ENCODE data around the gene NPEPL1.
"Not testable (repeated sequence)": the region's sequence is repeated elsewhere in the genome, so short reads cannot be mapped to it uniquely, and the experiment has no call there.

Gene NPEPL1, protein sequence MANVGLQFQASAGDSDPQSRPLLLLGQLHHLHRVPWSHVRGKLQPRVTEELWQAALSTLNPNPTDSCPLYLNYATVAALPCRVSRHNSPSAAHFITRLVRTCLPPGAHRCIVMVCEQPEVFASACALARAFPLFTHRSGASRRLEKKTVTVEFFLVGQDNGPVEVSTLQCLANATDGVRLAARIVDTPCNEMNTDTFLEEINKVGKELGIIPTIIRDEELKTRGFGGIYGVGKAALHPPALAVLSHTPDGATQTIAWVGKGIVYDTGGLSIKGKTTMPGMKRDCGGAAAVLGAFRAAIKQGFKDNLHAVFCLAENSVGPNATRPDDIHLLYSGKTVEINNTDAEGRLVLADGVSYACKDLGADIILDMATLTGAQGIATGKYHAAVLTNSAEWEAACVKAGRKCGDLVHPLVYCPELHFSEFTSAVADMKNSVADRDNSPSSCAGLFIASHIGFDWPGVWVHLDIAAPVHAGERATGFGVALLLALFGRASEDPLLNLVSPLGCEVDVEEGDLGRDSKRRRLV

DNA sequence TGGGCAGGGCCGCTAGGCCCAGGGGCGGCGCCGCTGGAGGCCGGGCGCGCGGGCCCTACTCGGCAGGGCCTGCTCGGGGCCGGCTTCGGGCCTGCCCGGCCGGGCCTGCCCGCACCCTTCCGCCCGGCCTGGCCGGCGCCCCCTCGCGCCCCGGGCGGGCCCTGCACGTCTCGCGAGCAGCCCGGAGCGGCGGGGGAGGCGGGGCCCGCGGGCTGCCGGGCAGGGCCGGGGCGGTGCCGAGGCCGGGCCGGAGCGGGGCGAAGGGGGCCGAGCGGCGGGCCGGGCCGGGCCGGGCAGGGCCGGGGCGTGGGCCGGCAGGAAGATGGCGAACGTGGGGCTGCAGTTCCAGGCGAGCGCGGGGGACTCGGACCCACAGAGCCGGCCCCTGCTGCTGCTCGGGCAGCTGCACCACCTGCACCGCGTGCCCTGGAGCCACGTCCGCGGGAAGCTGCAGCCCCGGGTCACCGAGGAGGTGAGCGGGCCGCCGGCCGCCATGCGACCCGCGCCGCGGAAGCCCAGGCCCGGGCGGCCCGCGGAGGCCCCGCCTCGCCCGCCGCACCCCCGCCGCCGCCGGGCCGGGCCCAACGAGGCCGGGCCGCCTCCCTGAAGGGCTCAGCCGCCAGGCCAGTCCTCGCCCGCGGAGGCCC lies at the start of gene NPEPL1:
Gene NPEPL1, plus strand, starts transcription at position 222 of the 647 bp plus-strand sequence. Its CDS starts 101 bp downstream, at position 323.
- peak; percentile 60 for DNase-seq (ENCODE audit: low read depth)

DNA sequence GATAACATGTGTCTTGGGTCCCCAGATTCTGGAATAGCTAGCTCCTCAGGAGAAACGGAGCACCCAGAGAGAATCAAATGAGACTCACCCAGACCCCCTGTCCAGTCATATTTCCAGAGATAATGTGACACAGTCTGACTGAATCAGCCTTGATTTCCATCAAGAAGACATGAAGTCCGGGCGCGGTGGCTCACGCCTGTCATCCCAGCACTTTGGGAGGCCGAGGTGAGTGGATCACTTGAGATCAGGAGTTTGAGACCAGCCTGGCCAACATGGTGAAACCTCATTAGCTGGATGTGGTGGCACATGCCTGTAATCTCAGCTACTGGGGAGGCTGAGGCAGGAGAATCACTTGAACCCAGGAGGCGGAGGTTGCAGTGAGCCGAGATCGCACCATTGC lies 49.7 kb upstream of the NPEPL1 start:
- not testable (repeated sequence) for DNase-seq (ENCODE audit: low read depth)

DNA sequence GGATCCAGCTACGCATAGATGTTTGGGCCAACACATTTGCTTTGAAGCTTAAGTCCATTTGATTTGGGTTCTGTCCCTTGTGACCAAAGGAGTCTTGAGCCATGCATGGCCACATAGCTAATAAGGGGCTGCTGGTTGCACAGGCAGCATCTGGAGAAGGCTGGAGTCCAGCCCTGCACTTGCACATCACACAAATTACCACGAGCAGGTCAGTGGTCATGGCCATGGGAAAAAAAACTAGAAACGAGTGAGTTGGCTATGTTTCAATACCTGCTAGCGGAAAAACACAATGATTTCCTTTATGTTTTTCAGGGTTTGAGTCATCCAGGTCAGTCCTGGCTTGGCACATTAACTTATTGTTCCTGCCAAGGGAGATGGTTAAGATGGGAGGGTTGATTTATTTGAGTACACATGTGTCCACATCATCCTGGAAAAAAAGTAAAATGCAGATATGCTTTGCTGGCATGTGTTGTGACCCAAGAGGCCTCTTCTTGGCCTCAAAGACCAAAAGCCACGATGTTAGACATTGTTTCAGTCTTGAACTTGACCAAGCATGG lies 47.1 kb upstream of the NPEPL1 start:
- DNase-seq (ENCODE audit: low read depth) = no peak

DNA sequence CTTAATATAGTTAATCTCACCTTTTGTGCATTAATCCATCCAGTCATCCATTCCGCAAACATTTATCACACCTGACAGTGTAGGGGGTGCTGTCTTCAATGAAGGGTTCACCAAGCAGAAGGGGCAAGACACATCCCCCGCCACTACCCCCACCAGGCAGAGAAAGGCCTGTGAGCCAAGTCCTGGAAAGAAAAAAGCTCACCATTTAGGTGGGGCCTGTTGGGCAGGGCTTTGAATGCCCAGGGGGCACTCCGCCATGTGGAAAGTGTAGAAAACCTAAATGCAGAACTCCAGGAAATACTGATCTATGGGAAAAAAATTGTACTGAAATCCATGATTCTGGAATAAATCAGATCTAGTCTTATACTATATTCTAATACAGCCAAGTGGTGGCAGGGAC lies 46.3 kb upstream of the NPEPL1 start:
- DNase-seq (ENCODE audit: low read depth) = no peak

DNA sequence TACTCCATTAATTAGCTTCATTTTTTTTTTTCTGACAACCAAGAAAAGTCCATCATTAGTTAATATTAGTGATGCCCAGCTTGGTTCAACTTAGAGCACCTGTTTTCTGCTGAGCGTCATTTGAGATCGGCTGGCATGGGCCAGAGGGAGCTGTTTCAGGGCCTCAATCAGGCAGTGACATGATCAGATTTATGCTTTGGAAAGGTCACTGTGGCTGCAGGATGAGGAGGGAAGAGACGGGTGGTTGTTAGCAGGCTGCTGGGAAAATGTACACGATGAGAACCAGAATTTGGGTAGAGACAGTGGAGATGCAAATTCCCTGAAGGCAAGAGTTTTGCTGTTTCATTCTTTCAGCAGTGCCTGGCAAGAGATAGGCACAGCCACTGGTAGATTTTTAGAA lies 45.9 kb upstream of the NPEPL1 start:
- DNase-seq (ENCODE audit: low read depth) = no peak

DNA sequence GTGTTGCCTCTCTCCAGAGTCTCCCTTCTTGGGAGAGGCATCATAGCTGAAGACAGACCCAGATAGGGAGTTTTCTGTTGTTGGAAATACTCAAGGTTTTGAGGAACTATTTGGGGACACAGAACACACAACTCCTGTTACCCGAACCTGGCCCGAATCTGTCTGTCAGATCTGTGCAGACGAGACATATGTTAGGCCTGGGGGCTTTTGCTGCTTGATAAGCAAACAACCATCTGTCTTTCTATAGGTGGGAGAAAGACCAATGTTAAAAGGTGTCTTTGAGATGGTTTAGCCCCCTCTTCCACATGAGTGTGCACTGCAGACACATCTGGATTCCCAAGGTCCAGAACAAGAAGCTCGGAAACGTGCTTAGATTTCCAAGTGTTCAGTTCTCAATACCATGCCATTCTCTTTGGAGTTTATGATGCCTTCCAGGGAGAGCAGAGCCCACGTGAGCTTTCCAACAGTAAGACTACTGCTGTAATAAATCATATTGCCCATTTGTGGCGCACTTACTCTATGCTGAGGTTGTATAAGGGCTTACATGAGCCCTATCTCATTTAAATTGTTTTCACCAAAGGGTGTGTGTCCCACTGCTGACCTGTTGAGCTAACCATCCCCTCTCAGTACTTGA lies 45.3 kb upstream of the NPEPL1 start:
- no peak for DNase-seq (ENCODE audit: low read depth)

DNA sequence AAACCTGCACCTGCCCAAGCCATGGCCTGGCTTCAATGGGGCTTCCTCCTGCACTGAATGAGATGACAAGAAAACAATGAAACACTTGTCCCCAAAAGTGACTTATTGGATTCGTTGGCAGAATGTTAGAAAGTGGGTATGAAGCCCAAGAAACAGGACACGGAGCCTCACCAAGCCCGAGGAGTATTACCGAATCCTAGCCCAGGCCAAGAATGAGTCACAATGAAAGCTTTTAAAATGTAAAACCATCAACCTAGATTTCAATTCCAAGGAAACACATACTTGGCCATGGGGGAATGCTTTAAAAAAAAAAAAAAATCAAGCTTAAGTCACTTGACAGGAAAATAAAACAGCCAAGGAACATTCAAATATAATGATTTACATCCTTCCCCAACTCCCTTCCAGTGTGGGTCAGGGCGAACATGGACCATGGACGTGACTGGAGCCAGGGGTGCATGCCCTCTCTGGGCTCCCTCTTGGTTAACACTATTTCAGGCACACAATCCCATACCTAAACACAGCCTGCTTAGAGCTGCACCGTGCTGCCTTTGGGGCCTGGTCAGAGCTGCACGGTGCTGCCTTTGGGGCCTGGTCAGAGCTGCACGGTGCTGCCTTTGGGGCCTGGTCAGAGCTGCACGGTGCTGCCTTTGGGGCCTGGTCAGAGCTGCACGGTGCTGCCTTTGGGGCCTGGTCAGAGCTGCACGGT lies 44.7 kb upstream of the NPEPL1 start:
- DNase-seq (ENCODE audit: low read depth) = peak; percentile 62

DNA sequence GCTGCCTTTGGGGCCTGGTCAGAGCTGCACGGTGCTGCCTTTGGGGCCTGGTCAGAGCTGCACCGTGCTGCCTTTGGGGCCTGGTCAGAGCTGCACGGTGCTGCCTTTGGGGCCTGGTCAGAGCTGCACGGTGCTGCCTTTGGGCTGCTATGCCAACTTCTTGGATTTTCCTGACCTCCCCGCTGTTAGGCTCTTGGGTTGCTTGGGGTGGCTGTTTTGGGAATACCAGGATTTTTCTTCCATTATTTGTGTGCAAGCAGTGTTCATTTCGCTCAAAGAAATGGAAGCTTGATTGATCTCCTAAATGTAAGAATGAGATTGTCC lies 44.1 kb upstream of the NPEPL1 start:
- DNase-seq (ENCODE audit: low read depth) = not testable (repeated sequence)

DNA sequence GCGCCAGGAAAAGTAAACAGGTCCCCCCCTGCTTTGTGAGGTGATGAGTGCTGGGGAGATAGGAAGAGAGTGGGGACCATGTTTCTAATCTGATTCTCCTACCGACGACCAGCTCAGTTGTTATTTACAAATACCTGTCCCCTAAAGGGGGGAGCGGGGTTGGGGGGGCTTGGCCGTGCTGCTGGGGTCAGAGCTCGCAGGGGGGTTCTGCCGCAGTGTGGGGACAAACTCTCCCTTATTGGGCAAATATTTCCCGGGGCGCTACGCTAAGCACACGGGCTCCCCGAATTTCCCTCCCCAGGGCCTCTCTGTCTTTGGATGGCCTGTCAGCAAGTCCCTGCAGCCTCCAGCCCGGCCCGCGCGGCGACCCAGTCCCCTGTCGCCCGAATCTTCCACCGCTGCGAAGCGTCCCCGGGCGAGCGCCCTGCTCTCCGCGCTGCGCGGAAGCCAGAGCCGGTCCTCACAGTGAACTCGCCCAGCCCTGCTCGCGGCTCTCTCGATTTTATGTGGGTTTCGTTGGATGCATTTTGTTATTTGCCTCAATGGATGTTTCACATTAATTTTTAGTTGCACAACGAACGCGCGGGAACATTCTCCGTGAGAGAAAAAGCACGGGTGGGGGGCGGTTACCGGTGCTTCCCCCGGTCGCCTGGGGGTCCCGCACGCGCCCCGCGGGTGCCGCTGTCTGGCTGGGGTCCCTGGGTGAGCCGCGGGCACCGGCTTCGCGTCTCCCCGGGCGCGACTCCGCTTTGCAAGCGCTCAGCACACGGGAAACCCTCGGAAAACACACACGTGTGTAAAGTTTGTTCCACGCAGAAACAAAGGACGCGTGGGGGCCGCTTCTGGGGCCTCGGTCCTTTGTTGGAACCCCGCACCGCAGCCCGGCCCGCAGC lies 43.1 kb upstream of the NPEPL1 start:
- no peak for DNase-seq (ENCODE audit: low read depth)

DNA sequence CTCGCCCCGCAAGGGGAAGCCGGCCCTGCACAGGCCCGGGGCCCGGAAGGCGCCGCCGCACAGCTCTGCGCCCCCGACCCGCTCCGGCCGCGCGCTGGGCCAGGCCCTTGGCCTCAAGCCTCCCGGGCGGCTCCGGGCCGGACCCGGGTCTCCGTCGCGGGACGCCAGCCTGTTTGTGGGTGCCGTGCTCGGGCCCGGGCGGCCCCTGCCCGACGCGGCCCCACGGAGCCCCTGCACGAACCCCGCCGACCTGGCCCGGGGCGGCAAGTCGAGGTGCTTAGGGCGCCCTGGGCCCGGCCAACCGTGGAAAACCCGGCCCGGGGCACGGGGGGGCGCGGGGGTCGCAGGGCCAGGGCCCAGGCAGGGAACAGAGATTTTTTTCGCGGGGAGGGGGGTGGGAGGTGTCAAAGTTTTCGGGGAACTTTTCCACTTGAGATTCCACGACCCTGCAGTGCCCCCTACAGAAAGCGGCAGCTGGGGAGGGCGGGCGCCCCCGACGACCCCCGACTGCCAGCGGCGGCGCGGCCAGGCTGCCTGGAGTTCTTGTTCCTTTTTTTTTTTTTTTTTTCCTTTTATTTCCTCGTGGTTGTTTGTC lies 42.3 kb upstream of the NPEPL1 start:
- no peak for DNase-seq (ENCODE audit: low read depth)

DNA sequence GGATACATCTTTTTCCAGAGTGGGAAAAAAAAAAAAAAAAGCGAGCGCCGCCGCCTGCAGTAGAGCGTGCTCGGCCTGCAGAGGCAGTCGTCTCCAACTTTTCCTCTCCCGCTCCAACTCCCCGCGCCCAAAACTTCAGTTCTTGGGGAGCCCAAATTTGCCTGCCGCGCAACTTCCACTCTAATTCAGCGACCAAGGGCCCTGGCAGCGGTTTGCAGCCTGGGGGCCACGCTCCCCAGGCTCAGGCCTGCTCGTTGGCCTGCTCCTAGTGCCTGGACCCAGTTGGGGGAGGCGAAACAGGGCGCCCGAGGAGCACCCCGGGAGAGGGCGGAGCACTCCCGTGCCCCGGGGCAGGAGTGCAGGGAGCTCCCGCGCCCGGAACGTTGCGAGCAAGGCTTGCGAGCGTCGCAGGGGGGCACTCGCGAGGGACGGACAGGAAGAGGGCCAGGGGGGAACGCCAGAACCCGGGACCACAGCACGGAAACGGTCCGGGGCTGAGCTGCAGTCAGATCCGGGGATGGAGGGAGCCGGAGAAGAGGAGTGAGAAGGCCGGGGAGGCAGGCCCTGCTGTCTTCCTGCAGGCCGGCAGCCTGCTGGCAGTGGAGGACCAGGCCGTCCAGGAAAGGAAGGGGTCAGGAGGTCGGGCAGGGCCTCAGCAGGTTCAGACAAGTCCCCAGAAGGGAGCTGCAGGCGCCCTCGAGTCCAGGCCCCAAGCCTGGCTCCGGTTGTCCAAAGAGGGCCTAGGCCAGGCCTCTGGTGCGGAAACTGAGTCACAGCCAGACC lies 41.6 kb upstream of the NPEPL1 start, which contains the start of gene STX16:
Gene STX16, plus strand, starts transcription at position 508 of the 783 bp plus-strand sequence. CDS start 724 bp downstream, outside the sequence.
- DNase-seq (ENCODE audit: low read depth) = peak; percentile 89

DNA sequence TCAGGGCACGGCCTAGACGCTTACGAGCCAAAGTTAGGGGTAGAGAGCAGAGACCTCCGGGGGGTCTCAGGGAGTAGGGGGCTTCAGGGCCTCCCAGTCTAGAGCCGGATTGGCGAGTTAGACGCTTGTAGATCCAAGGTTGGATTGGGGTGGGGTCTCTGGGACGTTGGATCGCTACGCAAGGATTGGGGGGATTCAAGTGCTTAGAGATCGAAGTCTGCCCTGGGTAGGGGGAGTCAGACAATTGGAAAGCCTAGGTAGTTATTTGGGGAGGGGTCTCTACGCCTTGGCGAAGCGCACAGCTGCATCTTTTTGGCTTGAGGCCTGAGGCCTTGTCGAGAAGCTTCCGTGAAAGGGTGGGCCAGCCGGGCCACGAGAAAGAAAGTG lies 41.0 kb upstream of the NPEPL1 start:
- DNase-seq (ENCODE audit: low read depth) = no peak

DNA sequence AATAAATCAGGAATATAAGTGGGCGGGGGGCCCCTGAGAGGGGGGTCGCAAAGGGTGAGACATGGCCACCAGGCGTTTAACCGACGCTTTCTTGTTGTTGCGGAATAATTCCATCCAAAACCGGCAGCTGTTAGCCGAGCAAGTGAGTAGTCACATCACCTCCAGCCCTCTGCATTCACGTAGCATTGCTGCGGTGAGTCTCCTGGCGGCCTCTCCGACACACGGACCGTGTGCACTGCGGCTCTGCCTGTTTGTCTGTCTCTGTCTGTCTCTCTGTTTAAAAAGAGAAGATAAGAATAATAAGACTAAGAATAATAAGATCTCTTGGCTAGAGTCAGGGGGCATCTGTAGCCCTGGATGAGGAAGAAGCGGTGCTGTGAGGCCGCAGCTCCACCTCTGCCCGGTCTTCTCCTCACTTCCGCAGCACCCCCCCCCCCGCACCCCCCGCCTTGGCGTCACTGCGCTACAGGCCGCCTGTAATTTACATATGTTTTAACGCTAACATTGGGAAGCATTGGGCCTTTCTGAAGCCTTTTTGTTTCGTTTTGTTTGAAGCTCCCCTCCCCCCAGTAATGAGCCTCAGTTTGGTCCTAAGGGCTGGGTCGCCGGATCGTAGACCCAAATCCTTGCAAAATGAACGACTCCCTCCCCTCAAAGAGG lies 40.5 kb upstream of the NPEPL1 start:
- peak; percentile 31 for DNase-seq (ENCODE audit: low read depth)

DNA sequence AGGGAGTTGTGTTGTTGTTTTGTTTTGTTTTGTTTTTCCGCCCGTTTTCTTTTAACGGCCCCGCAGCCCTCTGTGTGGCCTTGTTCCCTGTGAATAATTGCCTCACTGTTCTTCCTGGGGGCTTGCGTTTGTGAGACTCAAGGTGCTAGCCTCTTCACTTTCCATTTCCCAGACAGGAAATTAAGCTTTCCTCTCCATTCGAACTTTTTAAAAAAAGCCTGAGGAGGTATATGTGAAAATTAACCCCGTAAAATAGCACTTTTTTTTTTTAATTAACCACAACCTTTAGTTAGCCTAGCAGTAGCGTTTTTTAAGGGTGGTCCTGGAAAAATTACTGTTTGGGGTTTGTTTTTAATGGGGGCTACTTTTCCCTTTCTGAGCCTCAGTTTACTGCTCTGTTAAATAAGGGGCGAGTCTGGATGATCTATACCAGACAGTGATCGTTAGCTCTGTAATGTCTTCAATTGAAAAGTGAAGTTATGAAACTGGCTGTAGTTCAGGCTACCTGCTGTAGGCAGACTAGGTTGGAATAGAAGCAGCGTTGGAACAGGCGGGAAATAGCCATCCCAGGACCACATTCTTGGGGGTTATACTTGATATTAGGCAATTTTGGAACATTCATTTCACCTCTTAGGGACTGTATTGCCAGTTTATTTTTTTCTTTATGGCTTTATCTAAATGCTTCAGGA lies 39.9 kb upstream of the NPEPL1 start:
- DNase-seq (ENCODE audit: low read depth) = no peak

DNA sequence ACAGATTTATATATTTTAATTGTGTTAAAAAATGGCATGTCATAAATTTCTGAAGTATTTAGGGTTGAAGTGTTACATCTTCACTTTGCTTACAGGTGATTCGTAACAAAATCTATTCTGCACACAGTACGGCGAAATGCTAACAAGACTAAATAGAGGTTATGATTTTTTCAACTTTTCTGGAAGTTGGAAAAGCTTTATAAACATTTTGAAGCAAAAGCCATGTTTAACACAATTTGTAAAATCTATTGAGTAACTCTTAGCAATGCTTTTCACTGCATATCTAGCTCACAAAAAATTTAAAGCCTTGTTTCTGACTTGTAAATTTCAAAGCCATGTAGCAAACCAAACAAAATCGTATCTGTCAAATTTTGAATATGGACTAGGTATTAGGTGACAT lies 38.3 kb upstream of the NPEPL1 start:
- no peak for DNase-seq (ENCODE audit: low read depth)

DNA sequence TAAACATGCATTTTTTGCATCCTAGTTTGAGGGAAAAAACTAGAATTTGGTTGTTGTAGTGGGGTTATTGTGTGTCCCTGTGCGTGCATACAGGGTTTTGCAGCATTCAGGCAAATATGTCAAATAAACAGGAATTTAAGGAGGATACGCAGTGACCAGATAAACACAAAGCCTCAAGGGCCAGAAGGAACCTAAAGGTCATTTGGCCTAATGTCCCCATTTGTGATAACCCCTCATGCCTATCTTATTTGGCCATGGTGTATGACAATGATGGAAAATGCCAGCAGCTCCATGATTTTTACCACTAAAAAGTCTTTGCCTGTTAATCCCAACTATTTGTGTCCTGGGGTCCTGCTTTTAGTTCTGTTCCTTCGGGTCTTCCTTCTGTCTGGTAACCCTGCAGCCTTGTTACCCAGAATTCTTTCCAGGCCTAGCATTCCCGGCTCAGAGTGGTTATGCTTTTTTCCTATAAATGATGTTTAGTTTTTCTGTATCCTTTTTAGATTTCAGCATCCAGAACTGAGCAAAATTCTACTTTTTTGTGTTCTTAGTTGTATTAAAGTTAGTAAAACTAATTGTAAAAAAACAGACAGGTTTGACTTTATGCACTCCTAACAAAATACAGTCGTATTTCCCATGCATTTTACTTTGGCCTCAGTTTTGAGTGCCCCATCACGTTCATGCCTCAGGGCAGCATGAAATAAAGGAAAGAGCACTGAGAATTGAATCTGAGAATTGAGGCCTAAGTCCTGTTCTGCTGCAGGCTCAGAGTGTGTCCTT lies 37.1 kb upstream of the NPEPL1 start:
- no peak for DNase-seq (ENCODE audit: low read depth)

DNA sequence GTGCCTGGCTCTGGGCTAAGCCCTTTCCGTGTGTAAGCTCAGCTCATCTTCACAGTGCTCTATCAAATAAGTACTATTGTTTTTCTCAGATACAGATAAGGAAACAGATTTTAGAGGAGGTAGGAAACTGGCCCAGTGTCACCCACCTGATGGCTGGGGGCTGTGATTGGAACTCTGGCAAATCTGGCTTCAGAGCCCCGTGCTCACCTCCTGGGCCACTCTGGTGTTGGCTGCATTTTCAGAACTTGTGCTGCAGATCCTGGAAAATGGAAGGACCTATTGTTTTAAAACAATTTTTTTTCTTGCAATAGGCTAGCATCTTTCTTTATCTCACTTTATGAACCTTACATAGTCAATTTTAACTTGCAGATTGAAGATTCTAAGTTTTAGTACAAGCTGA lies 35.8 kb upstream of the NPEPL1 start:
- no peak for DNase-seq (ENCODE audit: low read depth)

DNA sequence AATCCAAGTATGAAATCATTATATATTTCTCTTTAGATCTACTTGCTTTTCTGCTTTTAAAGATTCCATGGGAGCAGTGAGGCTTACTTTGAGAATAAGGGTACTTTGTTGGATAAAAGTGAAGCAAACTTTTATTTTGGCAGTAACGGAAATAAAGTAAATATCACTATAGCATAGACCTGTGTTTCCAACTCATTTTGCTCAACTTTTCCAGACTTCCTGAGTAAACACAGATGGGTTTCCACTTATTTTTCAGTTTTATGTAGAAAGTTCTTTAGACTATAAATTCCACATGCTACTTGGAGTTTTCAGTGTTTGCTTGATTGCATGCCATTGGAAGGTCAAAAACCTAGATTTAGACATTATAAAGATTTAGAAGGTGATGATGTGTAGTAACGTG lies 35.3 kb upstream of the NPEPL1 start:
- no peak for DNase-seq (ENCODE audit: low read depth)

All from GM04504 (cell line).